ENCODE measurements around the gene HTR1D. TPM values are rescaled to one million over a fixed set of nuclear protein-coding genes. Genes with fewer than 3 reads are reported as not detected.
"Not testable (repeated sequence)": the region's sequence is repeated elsewhere in the genome, so short reads cannot be mapped to it uniquely, and the experiment has no call there.

Gene HTR1D
- total RNA-seq, 1 donor: not detected

GRCh38 chr1:23224739-23225648, 7.7 kb upstream of the HTR1D start:
- no peaks in the 10 kb centered on the region for H3K4me1 ChIP-seq (ENCODE audit: insufficient read depth, low read length)
- H3K9me3 ChIP-seq (ENCODE audit: low read depth, low read length): no peaks in the 10 kb centered on the region
- H3K4me3 ChIP-seq (ENCODE audit: low read length): no peak overlapping the region
- peaks cover 3% of the 10 kb centered on the region for H3K27me3 ChIP-seq (ENCODE audit: insufficient read depth, low read length)

DNA sequence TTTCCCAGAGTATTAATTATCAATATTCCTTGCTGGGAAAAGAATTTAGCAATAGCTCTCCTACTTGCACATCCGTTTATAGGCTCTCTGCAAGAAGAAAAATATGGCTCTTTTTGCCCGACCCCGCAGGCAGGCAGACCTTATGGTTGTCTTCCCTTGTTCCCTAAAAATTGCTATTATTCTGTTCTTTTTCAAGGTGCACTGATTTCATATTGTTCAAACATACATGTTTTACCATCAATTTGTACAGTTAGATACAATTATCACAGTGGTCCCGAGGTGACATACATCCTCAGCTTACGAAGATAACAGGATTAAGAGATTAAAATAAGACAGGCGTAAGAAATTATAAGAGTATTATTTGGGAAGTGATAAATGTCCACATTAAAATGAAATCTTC, 6.7 kb upstream of the HTR1D start:
- H3K4me1 ChIP-seq (ENCODE audit: insufficient read depth, low read length): not testable (repeated sequence)

GRCh38 chr1:23223490-23223951, 6.2 kb upstream of the HTR1D start:
- not testable (repeated sequence) for H3K4me3 ChIP-seq (ENCODE audit: low read length); H3K4me1 ChIP-seq (ENCODE audit: insufficient read depth, low read length); H3K9me3 ChIP-seq (ENCODE audit: low read depth, low read length)
- H3K27me3 ChIP-seq (ENCODE audit: insufficient read depth, low read length): peaks cover 11% of the 10 kb centered on the region

More for the DNA sequence above, 6.7 kb upstream of the HTR1D start:
- H3K27me3 ChIP-seq (ENCODE audit: insufficient read depth, low read length); H3K4me3 ChIP-seq (ENCODE audit: low read length); H3K9me3 ChIP-seq (ENCODE audit: low read depth, low read length): not testable (repeated sequence)

DNA sequence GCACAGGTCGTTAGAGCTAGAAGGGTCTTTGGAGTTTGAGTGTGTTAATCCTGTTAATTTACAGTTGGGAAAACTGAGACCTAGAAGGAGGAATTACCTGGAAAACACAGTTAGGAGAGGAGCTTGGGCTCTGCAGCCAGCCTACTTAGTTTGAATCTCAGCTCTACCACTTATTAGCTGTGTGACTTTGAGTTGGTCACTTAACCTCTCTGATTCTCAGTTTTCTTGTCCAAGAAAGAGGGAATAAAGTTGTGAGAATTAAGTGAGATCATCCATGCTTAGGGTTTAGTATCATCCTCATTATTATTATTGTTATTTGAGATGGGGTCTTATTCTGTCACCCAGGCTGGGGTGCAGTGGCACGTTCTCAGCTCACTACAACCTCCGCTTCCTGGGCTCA, 5.4 kb upstream of the HTR1D start:
- H3K4me1 ChIP-seq (ENCODE audit: insufficient read depth, low read length): no peaks in the 10 kb centered on the region
- H3K27me3 ChIP-seq (ENCODE audit: insufficient read depth, low read length): peaks cover 16% of the 10 kb centered on the region
- no peak overlapping the region for H3K4me3 ChIP-seq (ENCODE audit: low read length)
- H3K9me3 ChIP-seq (ENCODE audit: low read depth, low read length): no peaks in the 10 kb centered on the region

GRCh38 chr1:23222331-23222730, 5.0 kb upstream of the HTR1D start:
- H3K9me3 ChIP-seq (ENCODE audit: low read depth, low read length): no peaks in the 10 kb centered on the region
- H3K4me3 ChIP-seq (ENCODE audit: low read length): no peak overlapping the region
- H3K27me3 ChIP-seq (ENCODE audit: insufficient read depth, low read length): peaks cover 19% of the 10 kb centered on the region
- no peaks in the 10 kb centered on the region for H3K4me1 ChIP-seq (ENCODE audit: insufficient read depth, low read length)

GRCh38 chr1:23221107-23221506, 3.8 kb upstream of the HTR1D start:
- Histone ChIP-seq H3K9me3 (ENCODE audit: low read depth, low read length) (no peaks in the 10 kb centered on the region), H3K4me3 (ENCODE audit: low read length) (no peak overlapping the region), H3K4me1 (ENCODE audit: insufficient read depth, low read length) (peaks cover 4% of the 10 kb centered on the region), H3K27me3 (ENCODE audit: insufficient read depth, low read length) (peaks cover 23% of the 10 kb centered on the region)

DNA sequence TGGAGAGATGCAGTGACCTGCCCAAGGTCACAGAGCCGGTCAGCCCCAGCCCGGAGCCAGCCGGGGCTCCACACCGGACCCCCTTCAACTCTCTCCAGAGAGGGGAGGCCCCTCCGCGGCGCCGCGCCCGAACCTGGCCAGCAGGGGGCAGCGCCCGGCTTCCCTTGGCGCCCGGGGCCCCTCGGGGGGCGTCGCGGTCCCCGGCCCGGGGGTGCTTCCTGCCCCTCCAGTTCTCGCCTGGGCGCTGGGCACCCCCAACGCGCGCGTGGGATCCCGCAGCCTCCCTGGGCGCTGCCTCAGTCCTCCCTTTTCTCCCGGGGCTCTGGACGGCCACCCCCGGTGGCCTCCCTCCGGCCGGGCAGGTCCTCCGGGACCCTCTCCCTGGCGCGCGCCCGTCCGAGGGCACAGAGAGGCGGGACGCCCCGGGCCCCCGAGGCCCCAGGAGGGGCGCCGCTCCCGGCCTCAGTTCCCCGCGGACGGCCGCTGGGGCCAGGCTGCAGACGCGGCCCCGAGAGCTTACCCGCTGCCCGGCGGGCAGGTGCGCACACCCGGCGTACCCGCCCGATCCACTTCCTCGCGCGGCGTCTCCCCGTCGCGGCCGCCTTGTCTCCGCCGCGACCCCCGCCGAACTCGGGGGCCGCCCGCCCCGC, 406 bp downstream of the HTR1D start:
- peaks cover 36% of the 10 kb centered on the region for H3K27me3 ChIP-seq (ENCODE audit: insufficient read depth, low read length)

DNA sequence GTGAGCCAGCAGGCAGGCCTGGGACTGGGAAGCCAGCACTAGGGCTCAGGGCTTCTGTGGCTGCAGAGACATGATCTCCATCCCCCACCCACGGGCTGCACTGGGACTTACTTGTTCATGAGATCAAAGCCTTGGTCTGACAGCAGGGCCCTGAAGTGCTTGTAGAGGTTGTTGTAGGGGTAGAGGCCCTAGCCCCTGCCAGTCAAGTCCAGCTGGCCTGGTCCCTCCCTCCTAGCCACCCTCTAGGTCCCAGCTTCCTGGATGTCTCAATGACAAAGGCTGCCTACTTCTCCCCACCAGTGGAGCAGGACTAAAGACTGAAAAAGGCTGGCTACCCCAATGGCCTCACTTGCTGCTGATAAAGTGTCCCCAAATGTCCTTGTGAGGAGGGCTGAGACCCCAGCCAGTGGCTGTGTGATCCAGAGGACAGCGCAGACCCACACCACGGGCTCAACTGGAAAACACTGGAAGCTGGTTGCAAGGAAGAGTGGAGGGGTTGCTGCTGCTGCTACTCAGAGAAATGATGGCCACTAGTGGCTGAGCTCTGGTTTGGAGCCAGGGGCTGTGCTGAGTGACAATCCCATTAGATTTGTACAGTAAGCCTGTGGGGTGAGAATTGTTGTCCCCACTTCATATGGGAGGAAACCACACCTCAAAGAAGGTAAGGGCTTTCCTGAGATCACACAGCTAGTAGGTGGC, 1.4 kb downstream of the HTR1D start:
- Histone ChIP-seq H3K4me3 (ENCODE audit: low read length) (no peak overlapping the region), H3K4me1 (ENCODE audit: insufficient read depth, low read length) (peaks cover 4% of the 10 kb centered on the region), H3K27me3 (ENCODE audit: insufficient read depth, low read length) (peaks cover 37% of the 10 kb centered on the region), H3K9me3 (ENCODE audit: low read depth, low read length) (no peaks in the 10 kb centered on the region)

More for the DNA sequence above, 406 bp downstream of the HTR1D start:
- Histone ChIP-seq H3K4me1 (ENCODE audit: insufficient read depth, low read length) (peaks cover 4% of the 10 kb centered on the region), H3K4me3 (ENCODE audit: low read length) (no peak overlapping the region), H3K9me3 (ENCODE audit: low read depth, low read length) (no peaks in the 10 kb centered on the region)

DNA sequence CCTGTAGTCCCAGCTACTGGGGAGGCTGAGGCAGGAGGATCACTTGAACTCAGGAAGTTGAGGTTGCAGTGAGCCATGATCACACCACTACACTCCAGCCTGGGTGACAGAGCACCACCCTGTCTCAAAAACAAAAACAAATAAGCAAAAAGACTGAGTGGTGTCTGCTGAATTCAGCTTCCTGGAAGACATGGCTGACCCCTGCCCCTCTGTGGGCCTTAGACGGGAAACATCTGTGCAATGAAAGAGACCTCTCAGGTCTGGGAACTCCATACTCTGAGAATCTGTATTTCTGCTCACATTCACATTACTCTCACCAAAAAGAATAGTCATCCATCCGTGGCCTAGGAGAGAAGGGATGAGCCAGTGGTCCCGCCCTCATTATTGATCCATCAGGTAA, 2.0 kb downstream of the HTR1D start:
- H3K4me3 ChIP-seq (ENCODE audit: low read length): no peak overlapping the region
- peaks cover 37% of the 10 kb centered on the region for H3K27me3 ChIP-seq (ENCODE audit: insufficient read depth, low read length)
- H3K4me1 ChIP-seq (ENCODE audit: insufficient read depth, low read length): peaks cover 4% of the 10 kb centered on the region

GRCh38 chr1:23214640-23215039, 2.7 kb downstream of the HTR1D start:
- peaks cover 4% of the 10 kb centered on the region for H3K4me1 ChIP-seq (ENCODE audit: insufficient read depth, low read length)
- peaks cover 34% of the 10 kb centered on the region for H3K27me3 ChIP-seq (ENCODE audit: insufficient read depth, low read length)
- H3K4me3 ChIP-seq (ENCODE audit: low read length): no peak overlapping the region
- no peaks in the 10 kb centered on the region for H3K9me3 ChIP-seq (ENCODE audit: low read depth, low read length)

More for the DNA sequence above, 2.0 kb downstream of the HTR1D start:
- H3K9me3 ChIP-seq (ENCODE audit: low read depth, low read length): no peaks in the 10 kb centered on the region

GRCh38 chr1:23211955-23212354, 5.3 kb downstream of the HTR1D start:
- H3K9me3 ChIP-seq (ENCODE audit: low read depth, low read length): no peaks in the 10 kb centered on the region
- peaks cover 18% of the 10 kb centered on the region for H3K27me3 ChIP-seq (ENCODE audit: insufficient read depth, low read length)
- H3K4me1 ChIP-seq (ENCODE audit: insufficient read depth, low read length): peaks cover 3% of the 10 kb centered on the region
- no peak overlapping the region for H3K4me3 ChIP-seq (ENCODE audit: low read length)

DNA sequence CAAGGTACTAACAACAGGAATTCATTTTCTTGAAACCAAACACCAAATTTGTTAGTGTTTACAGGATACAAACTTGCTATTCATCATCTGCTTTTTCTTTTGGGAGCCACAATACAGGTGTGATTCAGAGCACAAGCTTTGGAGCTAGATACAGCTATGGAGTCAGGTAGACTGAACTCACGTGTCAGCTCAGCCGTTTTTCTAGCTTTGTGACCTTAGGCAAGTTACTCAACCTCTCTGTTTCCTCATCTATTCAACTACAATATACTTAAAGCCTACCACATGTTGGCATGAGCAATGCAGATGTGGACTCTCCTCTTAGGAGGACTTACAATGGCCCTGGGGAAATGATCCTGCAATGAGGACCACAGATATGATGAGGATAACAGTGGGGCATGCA, 6.3 kb downstream of the HTR1D start:
- H3K27me3 ChIP-seq (ENCODE audit: insufficient read depth, low read length): peaks cover 13% of the 10 kb centered on the region
- no peaks in the 10 kb centered on the region for H3K9me3 ChIP-seq (ENCODE audit: low read depth, low read length)
- no peaks in the 10 kb centered on the region for H3K4me1 ChIP-seq (ENCODE audit: insufficient read depth, low read length)
- H3K4me3 ChIP-seq (ENCODE audit: low read length): no peak overlapping the region

DNA sequence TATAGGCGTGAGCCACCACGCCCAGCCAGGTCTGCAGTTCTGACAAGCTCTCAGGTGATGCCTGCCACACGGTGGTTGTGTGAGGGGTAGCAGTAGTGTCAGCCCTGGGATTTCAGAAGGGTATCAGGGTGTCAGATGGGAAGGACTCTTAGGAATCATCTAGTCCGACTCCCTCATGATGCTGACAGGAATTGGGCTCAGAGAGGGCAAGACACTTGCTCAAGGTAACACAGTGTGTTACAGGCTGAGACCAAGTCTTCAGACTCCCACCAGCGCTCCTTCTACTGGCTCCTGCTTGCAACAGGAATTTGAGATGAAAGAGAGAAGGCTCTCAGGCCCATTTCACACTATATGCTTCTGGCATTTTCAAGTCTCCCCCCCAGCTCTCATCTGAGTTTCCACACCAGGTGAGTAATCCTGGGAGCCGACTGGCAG, 6.9 kb downstream of the HTR1D start:
- Histone ChIP-seq H3K4me3 (ENCODE audit: low read length) (no peak overlapping the region), H3K4me1 (ENCODE audit: insufficient read depth, low read length) (no peaks in the 10 kb centered on the region), H3K27me3 (ENCODE audit: insufficient read depth, low read length) (peaks cover 7% of the 10 kb centered on the region), H3K9me3 (ENCODE audit: low read depth, low read length) (no peaks in the 10 kb centered on the region)

DNA sequence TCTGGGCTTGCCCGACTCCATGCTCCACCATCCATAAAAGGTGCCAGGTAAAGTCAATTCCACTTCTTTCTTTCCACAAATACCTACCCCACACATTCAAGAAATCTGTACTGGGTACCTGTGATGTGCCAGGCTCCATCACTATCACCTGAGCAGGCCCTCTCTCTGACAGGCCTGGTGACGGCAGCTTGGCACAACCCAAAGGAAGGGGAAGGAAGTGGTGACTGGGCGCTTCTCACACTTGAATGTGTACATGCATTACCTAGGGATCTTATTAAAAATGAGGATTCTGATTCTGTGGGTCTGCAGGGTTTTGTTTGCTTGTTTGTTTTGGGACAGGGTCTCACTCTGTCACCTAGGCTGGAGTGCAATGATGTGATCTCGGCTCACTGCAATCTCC, 7.5 kb downstream of the HTR1D start:
- no peak overlapping the region for H3K4me3 ChIP-seq (ENCODE audit: low read length)
- no peaks in the 10 kb centered on the region for H3K4me1 ChIP-seq (ENCODE audit: insufficient read depth, low read length)
- peaks cover 2% of the 10 kb centered on the region for H3K27me3 ChIP-seq (ENCODE audit: insufficient read depth, low read length)
- no peaks in the 10 kb centered on the region for H3K9me3 ChIP-seq (ENCODE audit: low read depth, low read length)

GRCh38 chr1:23208527-23208926, 8.8 kb downstream of the HTR1D start:
- Histone ChIP-seq H3K4me1 (ENCODE audit: insufficient read depth, low read length) (no peaks in the 10 kb centered on the region), H3K9me3 (ENCODE audit: low read depth, low read length) (no peaks in the 10 kb centered on the region), H3K27me3 (ENCODE audit: insufficient read depth, low read length) (peaks cover 2% of the 10 kb centered on the region), H3K4me3 (ENCODE audit: low read length) (no peak overlapping the region)
